Erythroblast (primary cell): ENCODE data around the gene NPHP3.

Experiments used
- GATA1 ChIP-seq: IDR thresholded peaks from 2 replicates; pipeline ENCODE4 v1.6.1; 2011; ENCODE audit warnings: low read depth, mild to moderate bottlenecking, control low read depth, low read length, moderate library complexity
- POLR2A ChIP-seq: IDR thresholded peaks from 2 replicates; pipeline ENCODE4 v1.6.1; 2011; ENCODE audit warnings: mild to moderate bottlenecking, low read length

GRCh38 chr3:132665230-132665745, 56.9 kb downstream of the NPHP3 start:
- TF ChIP-seq POLR2A, result no peak
- no peak for TF ChIP-seq GATA1
